ENCODE data around the gene TMOD2.

The TMOD2 gene

GRCh38 chr15:51755790-51756189 lies 4.4 kb downstream of the TMOD2 start:
- Histone ChIP-seq H3K27ac (ENCODE audit: low read depth, low read length) (no peak overlapping the region), H3K4me1 (ENCODE audit: control insufficient read depth, insufficient read depth, low read length) (peaks cover 8% of the 10 kb centered on the region; the same call in 1 of the 2 replicates), H3K4me3 (ENCODE audit: low read depth, low read length) (no peak overlapping the region), H3K36me3 (ENCODE audit: control insufficient read depth, insufficient read depth, low read length) (no peaks in the 10 kb centered on the region), H3K27me3 (ENCODE audit: control insufficient read depth, insufficient read depth, low read length) (peaks cover 41% of the 10 kb centered on the region), H3K9ac (ENCODE audit: low read length) (no peak overlapping the region), H3K9me3 (ENCODE audit: control insufficient read depth, insufficient read depth, low read depth, low read length) (0 out of 2 replicates have a peak, but pooled peaks cover 4% of the 10 kb centered on the region)

GRCh38 chr15:51756482-51756881 lies 5.1 kb downstream of the TMOD2 start:
- Histone ChIP-seq H3K36me3 (ENCODE audit: control insufficient read depth, insufficient read depth, low read length) (no peaks in the 10 kb centered on the region), H3K27me3 (ENCODE audit: control insufficient read depth, insufficient read depth, low read length) (peaks cover 36% of the 10 kb centered on the region), H3K9me3 (ENCODE audit: control insufficient read depth, insufficient read depth, low read depth, low read length) (0 out of 2 replicates have a peak, but pooled peaks cover 4% of the 10 kb centered on the region), H3K27ac (ENCODE audit: low read depth, low read length) (no peak overlapping the region), H3K9ac (ENCODE audit: low read length) (no peak overlapping the region), H3K4me1 (ENCODE audit: control insufficient read depth, insufficient read depth, low read length) (peaks cover 8% of the 10 kb centered on the region; the same call in 1 of the 2 replicates), H3K4me3 (ENCODE audit: low read depth, low read length) (no peak overlapping the region)

- Histone ChIP-seq H3K4me3 (ENCODE audit: low read depth, low read length) (no peak overlapping the region), H3K4me1 (ENCODE audit: control insufficient read depth, insufficient read depth, low read length) (peaks cover 4% of the 10 kb centered on the region; the same call in 1 of the 2 replicates), H3K9me3 (ENCODE audit: control insufficient read depth, insufficient read depth, low read depth, low read length) (0 out of 2 replicates have a peak, but pooled peaks cover 4% of the 10 kb centered on the region), H3K27ac (ENCODE audit: low read depth, low read length) (no peak overlapping the region), H3K36me3 (ENCODE audit: control insufficient read depth, insufficient read depth, low read length) (no peaks in the 10 kb centered on the region), H3K9ac (ENCODE audit: low read length) (no peak overlapping the region), H3K27me3 (ENCODE audit: control insufficient read depth, insufficient read depth, low read length) (peaks cover 29% of the 10 kb centered on the region)
Observed at GRCh38 chr15:51757450-51757849, 6.1 kb downstream of the TMOD2 start.

GRCh38 chr15:51758645-51759044 lies 7.2 kb downstream of the TMOD2 start:
- H3K9me3 ChIP-seq (ENCODE audit: control insufficient read depth, insufficient read depth, low read depth, low read length): 0 out of 2 replicates have a peak, but pooled peaks cover 4% of the 10 kb centered on the region
- no peak overlapping the region for H3K9ac ChIP-seq (ENCODE audit: low read length)
- peaks cover 17% of the 10 kb centered on the region for H3K27me3 ChIP-seq (ENCODE audit: control insufficient read depth, insufficient read depth, low read length)
- no peaks in the 10 kb centered on the region for H3K36me3 ChIP-seq (ENCODE audit: control insufficient read depth, insufficient read depth, low read length)
- no peaks in the 10 kb centered on the region for H3K4me1 ChIP-seq (ENCODE audit: control insufficient read depth, insufficient read depth, low read length)
- no peak overlapping the region for H3K4me3 ChIP-seq (ENCODE audit: low read depth, low read length)
- H3K27ac ChIP-seq (ENCODE audit: low read depth, low read length): no peak overlapping the region

- Histone ChIP-seq H3K9ac (ENCODE audit: low read length) (no peak overlapping the region), H3K9me3 (ENCODE audit: control insufficient read depth, insufficient read depth, low read depth, low read length) (0 out of 2 replicates have a peak, but pooled peaks cover 4% of the 10 kb centered on the region), H3K27ac (ENCODE audit: low read depth, low read length) (no peak overlapping the region), H3K4me1 (ENCODE audit: control insufficient read depth, insufficient read depth, low read length) (no peaks in the 10 kb centered on the region), H3K4me3 (ENCODE audit: low read depth, low read length) (no peak overlapping the region), H3K27me3 (ENCODE audit: control insufficient read depth, insufficient read depth, low read length) (peaks cover 9% of the 10 kb centered on the region; the same call in 1 of the 2 replicates), H3K36me3 (ENCODE audit: control insufficient read depth, insufficient read depth, low read length) (no peaks in the 10 kb centered on the region)
Observed at GRCh38 chr15:51759557-51760070, 8.2 kb downstream of the TMOD2 start.

- Histone ChIP-seq H3K27ac (ENCODE audit: low read depth, low read length) (no peak overlapping the region), H3K9me3 (ENCODE audit: control insufficient read depth, insufficient read depth, low read depth, low read length) (0 out of 2 replicates have a peak, but pooled peaks cover 4% of the 10 kb centered on the region), H3K36me3 (ENCODE audit: control insufficient read depth, insufficient read depth, low read length) (no peaks in the 10 kb centered on the region), H3K4me1 (ENCODE audit: control insufficient read depth, insufficient read depth, low read length) (no peaks in the 10 kb centered on the region), H3K9ac (ENCODE audit: low read length) (no peak overlapping the region), H3K27me3 (ENCODE audit: control insufficient read depth, insufficient read depth, low read length) (0 out of 2 replicates have a peak, but pooled peaks cover 1% of the 10 kb centered on the region), H3K4me3 (ENCODE audit: low read depth, low read length) (no peak overlapping the region)
Observed at GRCh38 chr15:51760805-51761204, 9.4 kb downstream of the TMOD2 start.

GRCh38 chr15:51765751-51766150 lies 14.4 kb downstream of the TMOD2 start:
- H3K4me1 ChIP-seq (ENCODE audit: control insufficient read depth, insufficient read depth, low read length): peaks cover 6% of the 10 kb centered on the region; the same call in 1 of the 2 replicates
- H3K36me3 ChIP-seq (ENCODE audit: control insufficient read depth, insufficient read depth, low read length): no peaks in the 10 kb centered on the region
- no peaks in the 10 kb centered on the region for H3K27me3 ChIP-seq (ENCODE audit: control insufficient read depth, insufficient read depth, low read length)
- no peaks in the 10 kb centered on the region for H3K9me3 ChIP-seq (ENCODE audit: control insufficient read depth, insufficient read depth, low read depth, low read length)
- no peak overlapping the region for H3K4me3 ChIP-seq (ENCODE audit: low read depth, low read length)
- H3K27ac ChIP-seq (ENCODE audit: low read depth, low read length): no peak overlapping the region
- H3K9ac ChIP-seq (ENCODE audit: low read length): no peak overlapping the region

- no peak overlapping the region for H3K4me3 ChIP-seq (ENCODE audit: low read depth, low read length)
- no peaks in the 10 kb centered on the region for H3K36me3 ChIP-seq (ENCODE audit: control insufficient read depth, insufficient read depth, low read length)
- no peak overlapping the region for H3K9ac ChIP-seq (ENCODE audit: low read length)
- no peaks in the 10 kb centered on the region for H3K9me3 ChIP-seq (ENCODE audit: control insufficient read depth, insufficient read depth, low read depth, low read length)
- peaks cover 6% of the 10 kb centered on the region; the same call in 1 of the 2 replicates for H3K4me1 ChIP-seq (ENCODE audit: control insufficient read depth, insufficient read depth, low read length)
- H3K27ac ChIP-seq (ENCODE audit: low read depth, low read length): no peak overlapping the region
- H3K27me3 ChIP-seq (ENCODE audit: control insufficient read depth, insufficient read depth, low read length): no peaks in the 10 kb centered on the region
Observed at GRCh38 chr15:51766341-51766740, 14.9 kb downstream of the TMOD2 start.

- Histone ChIP-seq H3K27me3 (ENCODE audit: control insufficient read depth, insufficient read depth, low read length) (no peaks in the 10 kb centered on the region), H3K9me3 (ENCODE audit: control insufficient read depth, insufficient read depth, low read depth, low read length) (no peaks in the 10 kb centered on the region), H3K4me3 (ENCODE audit: low read depth, low read length) (no peak overlapping the region), H3K36me3 (ENCODE audit: control insufficient read depth, insufficient read depth, low read length) (no peaks in the 10 kb centered on the region), H3K9ac (ENCODE audit: low read length) (no peak overlapping the region), H3K4me1 (ENCODE audit: control insufficient read depth, insufficient read depth, low read length) (peaks cover 6% of the 10 kb centered on the region; the same call in 1 of the 2 replicates), H3K27ac (ENCODE audit: low read depth, low read length) (no peak overlapping the region)
Observed at GRCh38 chr15:51768018-51768417, 16.6 kb downstream of the TMOD2 start.

- Histone ChIP-seq H3K9ac (ENCODE audit: low read length) (no peak overlapping the region), H3K36me3 (ENCODE audit: control insufficient read depth, insufficient read depth, low read length) (no peaks in the 10 kb centered on the region), H3K9me3 (ENCODE audit: control insufficient read depth, insufficient read depth, low read depth, low read length) (no peaks in the 10 kb centered on the region), H3K4me1 (ENCODE audit: control insufficient read depth, insufficient read depth, low read length) (peaks cover 6% of the 10 kb centered on the region; the same call in 1 of the 2 replicates), H3K27ac (ENCODE audit: low read depth, low read length) (no peak overlapping the region), H3K4me3 (ENCODE audit: low read depth, low read length) (no peak overlapping the region), H3K27me3 (ENCODE audit: control insufficient read depth, insufficient read depth, low read length) (no peaks in the 10 kb centered on the region)
Observed at GRCh38 chr15:51770902-51771301, 19.5 kb downstream of the TMOD2 start.

- no peak overlapping the region for H3K4me3 ChIP-seq (ENCODE audit: low read depth, low read length)
- H3K27ac ChIP-seq (ENCODE audit: low read depth, low read length): no peak overlapping the region
- peaks cover 8% of the 10 kb centered on the region; the same call in 1 of the 2 replicates for H3K4me1 ChIP-seq (ENCODE audit: control insufficient read depth, insufficient read depth, low read length)
- H3K9me3 ChIP-seq (ENCODE audit: control insufficient read depth, insufficient read depth, low read depth, low read length): no peaks in the 10 kb centered on the region
- H3K9ac ChIP-seq (ENCODE audit: low read length): no peak overlapping the region
- no peaks in the 10 kb centered on the region for H3K27me3 ChIP-seq (ENCODE audit: control insufficient read depth, insufficient read depth, low read length)
- H3K36me3 ChIP-seq (ENCODE audit: control insufficient read depth, insufficient read depth, low read length): no peaks in the 10 kb centered on the region
Observed at GRCh38 chr15:51771773-51772172, 20.4 kb downstream of the TMOD2 start.

Measured in HUES6 (cell line).